Body of pancreas (tissue), 4 donors: ENCODE results near the gene IL15RA.

ENCODE experiments used
- CTCF ChIP-seq, 7 experiments: fragments of 450-650 bp in 4 of 7; fragments of 200-600 bp in 3 of 7; sonication (generic) in 3 of 7; IDR thresholded peaks; one replicate each; pipeline ENCODE4 v1.5.1; 2016 to 2019; ENCODE audit warnings: antibody characterized with exemption in 7 of 7
- POLR2A ChIP-seq, 3 donors: fragments of 450-650 bp; IDR thresholded peaks; one replicate each; pipeline ENCODE4 v1.6.1; 2016; ENCODE audit warnings: antibody characterized with exemption in 3 of 3, mild to moderate bottlenecking in 2 of 3

- TF ChIP-seq CTCF (IDR thresholded peaks at IDR 0.05) = no peak
- TF ChIP-seq POLR2A (IDR thresholded peaks at IDR 0.05) = no peak
Measured at GRCh38 chr10:5996696-5997095, 19.4 kb upstream of the IL15RA start.
